HUDEP-2 (cell line): ENCODE results near the gene AADACL4.

Experiments used
- DNase-seq, 76 experiments: peaks; one replicate each; lab custom pipeline; 2025; ENCODE audit not compliant: unreplicated experiment in 76 of 76; lab: John Stamatoyannopoulos, UW

The AADACL4 gene

DNA sequence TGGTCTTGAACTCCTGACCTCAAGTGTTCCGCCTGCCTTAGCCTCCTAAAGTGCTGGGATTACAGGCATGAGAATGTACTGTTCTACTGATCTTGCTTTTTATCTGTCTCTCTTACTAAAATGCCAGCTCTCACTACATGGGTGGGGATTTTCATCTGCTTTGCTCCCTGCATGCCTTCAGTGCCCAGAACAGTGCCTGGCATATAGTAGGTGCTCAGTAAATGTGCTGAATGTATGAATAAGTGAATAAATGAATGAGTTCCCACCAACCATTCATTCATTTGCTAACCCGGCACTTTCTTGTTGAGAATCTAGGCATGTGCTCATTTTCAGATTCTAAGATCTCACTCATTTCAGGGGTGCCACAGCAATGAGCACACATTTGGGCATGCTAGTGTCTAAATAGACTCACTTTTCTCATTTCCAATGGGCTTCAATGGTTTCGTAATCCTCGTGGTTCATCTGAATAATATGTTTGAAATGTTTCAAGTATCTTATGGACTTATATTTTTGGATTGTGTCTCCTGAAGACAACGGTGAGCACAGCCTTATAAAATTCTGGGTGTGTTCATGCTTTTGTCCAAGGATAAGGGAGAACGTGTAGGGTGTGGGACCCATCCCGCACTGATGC lies 33.5 kb upstream of the AADACL4 start:
- no peak for DNase-seq

DNA sequence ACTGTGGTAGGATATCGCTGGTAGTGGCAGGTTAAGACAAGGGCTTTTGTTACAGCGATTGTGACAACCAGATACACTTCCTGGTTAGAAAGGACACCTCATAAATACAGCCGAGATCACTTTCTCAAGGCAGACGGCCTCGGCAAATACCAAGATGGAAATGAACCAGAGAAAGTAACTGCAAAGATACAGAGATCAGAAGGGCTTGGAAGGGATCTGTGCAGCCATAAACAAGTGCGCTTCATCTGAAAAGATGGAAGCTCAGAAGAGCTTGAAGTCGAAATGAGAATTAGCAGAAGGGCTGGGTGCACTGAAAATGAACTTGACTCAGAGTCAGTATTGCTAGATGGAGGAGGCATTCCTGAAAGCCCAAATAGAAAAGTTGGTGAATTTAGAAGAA lies 32.9 kb upstream of the AADACL4 start:
- no peak for DNase-seq

DNA sequence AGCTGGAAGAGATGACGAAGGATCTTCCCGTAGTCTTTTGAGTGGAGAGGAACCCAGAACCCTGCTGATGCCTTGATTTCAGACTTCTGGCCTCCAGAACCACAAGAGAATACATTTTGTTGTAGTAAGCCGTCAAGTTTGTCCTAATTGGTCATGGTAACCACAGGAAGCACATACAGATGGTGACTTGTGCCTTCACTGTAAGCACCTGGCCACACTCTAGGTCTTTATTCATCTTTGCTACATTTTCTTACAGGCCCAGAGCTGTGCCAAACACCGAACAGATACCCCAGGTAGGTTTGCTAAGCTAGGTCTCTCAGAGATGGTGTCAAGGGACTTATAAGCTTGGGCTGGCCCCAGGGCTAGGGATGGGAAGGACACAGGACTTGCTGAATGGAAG lies 30.7 kb upstream of the AADACL4 start:
- no peak for DNase-seq

DNA sequence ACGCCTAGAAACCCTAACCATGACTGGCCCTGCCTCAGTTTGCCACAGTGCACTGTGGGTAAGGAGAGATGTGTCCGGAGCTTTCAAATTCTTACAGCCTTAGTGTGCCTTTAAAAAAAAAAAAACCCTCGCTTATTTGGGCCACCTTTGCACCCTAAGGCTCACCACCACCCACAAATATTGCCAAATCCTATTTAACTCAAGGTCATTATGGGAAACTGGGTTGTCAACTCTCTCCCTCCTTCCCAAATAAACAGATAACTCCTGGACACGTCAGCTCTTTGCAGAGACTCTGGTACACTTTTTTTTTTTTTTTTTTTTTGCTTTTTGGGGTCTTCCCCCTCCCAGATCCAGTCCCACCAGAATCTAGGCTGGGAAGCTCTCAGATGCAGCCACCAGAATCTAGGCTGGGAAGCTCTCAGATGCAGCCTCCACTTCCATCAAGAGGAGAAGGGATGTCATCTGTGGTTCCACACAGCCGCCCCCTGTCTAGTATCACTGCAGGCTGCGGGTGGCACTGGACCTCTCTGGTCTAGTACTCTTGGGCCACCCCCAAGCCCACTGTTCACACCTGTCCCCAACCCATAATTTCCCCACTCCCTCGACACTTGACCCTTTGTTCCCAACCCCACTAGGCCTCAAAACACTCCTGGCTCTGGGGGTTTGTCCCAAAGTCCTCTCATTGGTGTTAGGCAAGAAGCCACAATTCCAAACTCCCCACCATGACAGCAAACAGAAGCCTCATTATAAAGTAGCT lies 29.3 kb upstream of the AADACL4 start:
- DNase-seq, result no peak

DNA sequence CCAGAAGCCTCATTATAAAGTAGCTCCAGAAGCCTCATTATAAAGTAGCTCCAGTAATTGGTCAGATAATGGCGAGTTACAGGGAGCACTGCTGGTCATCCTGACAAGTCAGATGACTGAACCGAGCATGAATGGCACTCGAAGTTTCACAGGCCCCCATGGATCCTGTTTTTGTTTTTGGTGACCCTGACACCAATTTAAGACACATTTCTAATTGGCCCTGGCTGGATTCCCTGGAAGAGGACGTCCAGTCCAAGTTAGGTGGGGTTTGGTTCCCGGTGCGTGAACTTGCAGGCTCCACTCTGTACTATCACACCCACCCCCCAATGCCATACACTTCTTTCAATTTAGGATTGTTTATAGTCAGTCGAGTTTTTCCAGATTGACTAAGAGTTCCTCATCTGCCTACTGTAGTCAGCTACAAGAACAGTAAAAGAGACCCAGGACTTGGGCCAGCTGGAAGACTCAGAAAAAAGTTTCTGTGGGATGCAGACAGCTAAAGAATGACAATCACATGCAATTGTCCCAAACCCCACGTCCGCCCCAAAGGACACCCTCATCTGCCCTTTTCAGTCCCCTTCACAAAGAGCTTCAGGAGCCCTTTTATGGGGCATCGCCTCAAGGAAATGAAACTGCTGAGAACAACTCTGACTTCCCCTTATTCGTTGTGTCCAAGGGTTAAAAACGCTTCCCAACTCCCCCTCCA lies 28.6 kb upstream of the AADACL4 start:
- DNase-seq, result no peak

DNA sequence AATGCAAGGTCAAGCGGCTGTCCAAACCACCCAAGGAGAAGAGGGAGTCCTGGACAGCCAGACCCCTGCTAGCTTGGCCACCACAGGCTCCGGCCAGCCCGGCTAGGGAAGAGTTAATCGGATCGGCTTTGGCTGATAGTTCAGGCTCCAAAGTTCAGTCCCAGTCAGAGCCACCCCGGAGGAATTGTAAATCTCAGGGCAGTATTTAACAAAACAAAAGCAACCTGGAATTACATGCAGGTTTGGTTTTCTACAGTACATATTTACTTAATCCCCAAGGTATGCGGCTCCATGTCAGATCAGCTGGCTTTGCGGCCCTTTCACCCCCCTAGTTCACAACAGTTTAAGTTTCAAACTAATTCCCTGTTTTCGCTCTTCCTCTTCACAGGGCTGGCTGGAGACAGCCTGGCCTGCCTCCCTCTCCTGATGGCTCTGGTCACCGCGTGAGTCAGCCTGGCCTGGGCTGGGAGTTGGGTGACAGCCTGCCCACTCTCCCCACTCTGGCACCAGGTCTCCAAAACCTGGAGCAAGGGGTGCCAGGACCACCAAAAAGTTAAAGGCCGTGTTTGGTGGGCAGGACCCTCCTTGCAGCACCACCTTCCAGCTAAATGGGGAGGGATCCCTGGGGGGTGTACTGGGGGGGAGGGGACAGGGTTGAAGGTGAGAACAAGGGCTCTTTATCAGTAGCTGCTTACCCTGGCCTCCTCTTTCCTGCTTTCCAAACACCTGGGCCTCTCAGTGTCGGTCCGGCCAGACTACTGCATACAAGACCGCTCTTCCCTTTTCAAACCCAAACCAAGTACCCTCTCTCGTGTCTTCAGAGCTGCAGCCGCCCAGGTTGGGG lies 27.8 kb upstream of the AADACL4 start:
- DNase-seq, result no peak

DNA sequence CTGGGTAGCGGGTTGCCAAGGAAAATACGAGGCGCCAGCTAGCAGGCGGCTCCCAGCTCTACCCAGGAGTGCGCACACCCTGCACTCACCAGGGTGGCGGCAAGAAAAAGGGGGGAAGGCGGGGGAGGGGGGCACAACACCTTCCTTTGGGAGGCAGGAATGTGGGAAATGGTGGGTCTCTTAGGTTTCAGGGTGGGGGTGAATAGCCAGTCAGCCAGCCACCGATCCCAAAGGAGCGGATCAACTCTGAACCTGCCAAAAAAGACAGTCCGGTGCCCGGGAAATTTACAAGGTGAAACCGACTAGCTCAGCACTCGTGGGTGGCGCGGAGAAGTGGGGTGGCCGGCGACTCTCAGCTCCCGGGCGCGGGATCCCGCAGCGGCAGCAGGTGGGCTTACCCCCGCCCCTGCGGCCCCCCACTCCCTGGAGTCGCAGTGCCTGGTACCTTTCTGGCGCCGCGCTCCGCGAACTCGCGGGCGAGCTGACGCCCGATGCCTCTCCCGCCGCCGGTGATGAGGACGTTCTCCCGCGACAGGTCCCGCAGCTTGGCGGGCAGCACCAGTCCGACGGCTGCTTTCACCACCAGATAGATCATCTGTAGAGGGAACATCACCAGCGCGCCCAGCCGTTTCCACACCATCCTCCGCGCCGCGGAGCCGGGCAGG lies 27.0 kb upstream of the AADACL4 start:
- DNase-seq, result no peak

DNA sequence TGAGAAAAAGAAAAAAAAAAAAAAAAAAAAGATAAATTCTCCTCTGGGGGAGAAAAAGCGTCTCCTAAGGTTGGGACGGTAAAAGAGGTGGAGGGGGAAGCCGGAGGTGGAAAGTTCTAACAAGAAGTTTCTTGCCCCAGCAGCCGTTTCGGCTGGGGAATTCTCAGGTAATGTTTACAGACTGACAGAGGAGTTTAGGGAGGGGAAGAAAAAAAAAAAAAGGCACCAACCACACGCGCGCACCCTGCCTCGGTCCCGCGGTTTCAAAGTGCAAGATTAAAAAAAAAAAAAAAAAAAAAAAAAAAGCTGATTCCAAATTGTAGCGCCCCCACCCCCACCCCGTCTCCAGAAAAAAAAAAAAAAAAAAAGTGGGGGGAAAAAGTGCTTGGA lies 26.4 kb upstream of the AADACL4 start:
- no peak for DNase-seq

DNA sequence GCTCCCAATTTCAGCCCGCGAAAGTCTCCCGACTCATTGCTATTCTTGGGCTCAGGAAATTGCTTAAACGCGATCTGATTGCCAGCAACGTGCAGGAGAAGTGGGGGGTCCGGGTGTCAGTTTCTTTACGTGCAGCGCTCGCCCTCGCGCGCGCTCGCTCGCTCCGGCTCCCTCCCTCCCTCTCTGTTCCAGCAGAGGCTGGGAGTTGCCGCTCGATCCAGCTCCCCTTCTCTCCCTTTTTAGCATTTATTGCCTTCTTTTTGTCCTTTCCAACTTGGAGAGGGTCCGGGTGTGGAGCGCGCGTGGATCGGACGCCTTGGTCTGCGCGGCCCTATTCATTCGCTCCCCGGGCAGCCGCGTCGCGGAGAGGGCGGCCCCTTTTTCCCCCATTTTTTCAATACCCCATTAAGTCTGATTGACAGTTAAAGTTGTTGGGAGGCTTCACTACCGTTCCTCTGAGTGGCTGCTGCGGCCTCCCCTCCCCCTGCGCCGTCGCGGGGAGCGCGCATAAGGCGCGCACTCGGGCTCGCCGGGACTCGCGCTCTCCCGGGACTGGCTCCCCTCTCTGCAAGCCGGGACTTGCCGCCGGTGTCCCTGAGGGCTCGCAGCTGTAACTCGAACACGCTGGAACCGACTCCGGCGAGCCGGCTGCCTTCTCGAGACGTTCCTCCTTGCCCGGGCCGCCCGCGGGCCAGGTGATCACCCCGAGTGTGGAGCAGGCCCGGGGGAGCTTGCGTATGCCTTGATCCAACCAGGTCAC lies 25.8 kb upstream of the AADACL4 start, which contains the start of gene DHRS3:
DHRS3 (minus strand) TSS at position 310 of the 760 bp plus-strand sequence. CDS start 862 bp downstream, outside the sequence.
- peak in 26 of 76 experiments; percentile 7 to 74 (median 28) for DNase-seq

DNA sequence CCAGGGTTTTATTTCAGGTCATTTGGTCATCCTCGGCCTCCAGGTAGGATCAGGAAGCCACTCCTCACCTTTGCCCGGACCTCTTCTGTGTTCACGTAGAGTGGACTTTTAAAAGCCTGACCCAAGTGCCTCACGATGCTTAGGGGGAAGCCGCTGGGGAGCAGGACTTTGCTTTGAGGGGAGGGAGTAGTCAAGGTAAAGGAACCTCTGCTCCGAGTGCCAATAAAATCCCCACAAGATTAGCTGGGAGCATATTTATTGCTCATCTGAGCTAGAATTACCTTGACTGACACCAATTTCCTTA lies 25.3 kb upstream of the AADACL4 start:
- DNase-seq, result no peak

DNA sequence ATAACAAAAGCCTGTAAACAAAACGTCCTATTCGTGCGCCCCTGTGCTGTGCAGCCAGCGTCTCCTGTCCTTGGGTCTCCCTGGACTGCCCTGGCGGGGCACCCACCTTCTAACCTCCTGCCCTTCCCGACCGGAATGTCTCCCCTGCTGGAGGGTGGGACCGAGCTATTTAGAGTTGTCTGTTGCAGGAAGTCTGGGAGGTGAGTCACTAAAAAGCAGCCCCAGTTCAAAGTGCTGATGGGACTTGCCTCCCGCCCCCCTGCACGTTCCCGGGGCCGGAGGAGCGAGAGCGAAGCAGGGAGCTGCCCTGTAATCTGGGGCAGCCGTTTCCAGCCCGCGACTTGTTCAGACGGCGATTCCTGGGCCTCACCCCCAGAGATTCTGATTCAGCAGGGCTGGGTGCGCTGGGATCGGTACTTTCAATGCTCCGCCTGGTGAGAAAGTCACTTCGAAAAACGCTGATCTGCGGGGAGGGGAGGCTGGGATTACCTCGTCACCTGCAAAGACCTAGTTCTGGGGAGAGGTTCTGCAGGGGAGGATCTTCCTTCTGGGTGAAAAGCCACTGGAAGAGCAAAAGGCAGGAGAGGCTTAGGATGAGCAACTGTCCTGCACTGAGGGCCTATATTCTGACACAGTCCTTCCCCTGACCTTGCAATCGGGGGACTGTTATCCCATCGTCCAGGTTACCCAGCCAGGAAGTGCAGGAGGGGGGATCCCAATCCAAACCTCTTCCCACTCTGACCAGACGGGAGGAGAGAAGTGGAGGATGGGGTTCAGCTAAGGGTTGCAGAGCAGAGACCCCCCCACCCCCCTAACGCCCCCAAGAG lies 24.7 kb upstream of the AADACL4 start:
- DNase-seq, result peak in 10 of 76 experiments; percentile 3 to 47 (median 14)

DNA sequence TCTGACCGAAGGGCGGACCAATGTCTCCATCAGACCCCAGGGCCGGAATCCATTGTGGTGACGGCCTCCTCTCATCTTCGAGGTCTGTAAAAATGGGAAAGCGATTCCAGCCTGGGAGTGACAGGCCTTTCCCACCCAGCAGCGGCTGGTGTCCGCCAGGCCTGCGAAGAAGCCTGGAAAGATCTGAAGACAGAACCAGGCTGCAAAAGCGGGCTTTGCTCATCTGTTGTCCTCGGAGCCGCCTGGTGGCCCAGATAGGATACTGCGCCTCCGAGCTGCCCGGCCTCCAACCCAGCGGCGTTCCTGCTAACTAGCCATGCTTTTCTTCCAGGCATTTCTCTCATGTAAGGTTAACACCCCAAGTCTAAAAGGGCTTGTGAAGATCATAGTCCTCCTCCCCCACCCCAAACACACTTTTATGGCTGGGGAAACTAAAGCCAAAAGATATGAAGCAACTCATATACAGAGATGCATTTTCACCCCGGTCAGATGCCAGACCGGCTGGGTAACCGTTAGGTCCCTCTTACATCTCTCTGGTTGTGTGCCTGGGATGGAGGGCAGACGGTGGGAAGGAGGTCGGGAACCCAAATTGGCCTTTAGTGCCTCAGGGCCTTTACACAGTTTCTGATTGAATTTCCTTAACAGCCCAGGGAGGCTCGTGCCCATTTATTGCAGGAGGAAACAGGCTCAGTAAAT lies 23.9 kb upstream of the AADACL4 start:
- peak in 61 of 76 experiments; percentile 9 to 77 (median 50) for DNase-seq

DNA sequence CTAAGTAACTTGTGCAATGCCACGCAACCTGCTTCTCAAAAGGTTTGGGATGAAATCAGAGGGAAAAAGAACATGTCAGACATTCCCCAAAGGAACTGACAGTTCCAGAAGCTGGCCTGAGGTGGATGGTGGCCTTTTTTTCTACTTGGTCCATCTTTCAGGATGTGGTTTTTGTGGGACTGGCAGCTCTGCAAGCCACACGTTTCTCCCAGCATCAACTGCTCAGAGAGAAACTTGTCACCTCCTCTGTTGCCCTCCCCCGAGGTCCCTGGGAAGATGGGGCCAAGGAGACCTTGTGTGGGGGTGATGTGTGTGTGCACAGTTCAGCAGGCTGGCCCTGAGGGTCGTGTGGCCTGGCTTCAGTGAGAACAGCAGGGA lies 23.4 kb upstream of the AADACL4 start:
- no peak for DNase-seq

DNA sequence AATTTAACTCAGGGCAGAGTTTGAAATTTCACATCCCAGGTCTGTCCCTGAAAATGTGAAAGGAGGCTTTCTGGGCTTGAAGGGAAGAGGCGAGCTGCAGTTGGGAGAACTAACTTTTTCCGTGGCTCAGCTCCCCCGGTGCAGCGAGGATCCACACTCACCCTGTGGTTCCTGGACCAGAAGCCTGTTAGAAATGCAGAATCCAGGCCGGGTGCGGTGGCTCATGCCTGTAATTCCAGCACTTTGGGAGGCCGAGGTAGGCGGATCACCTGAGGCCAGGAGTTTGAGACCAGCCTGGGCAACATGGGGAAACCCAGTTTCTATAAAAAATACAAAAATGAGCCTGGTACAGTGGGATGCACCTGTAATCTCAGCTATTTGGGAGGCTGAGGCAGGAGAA lies 23.0 kb upstream of the AADACL4 start:
- DNase-seq, result no peak

DNA sequence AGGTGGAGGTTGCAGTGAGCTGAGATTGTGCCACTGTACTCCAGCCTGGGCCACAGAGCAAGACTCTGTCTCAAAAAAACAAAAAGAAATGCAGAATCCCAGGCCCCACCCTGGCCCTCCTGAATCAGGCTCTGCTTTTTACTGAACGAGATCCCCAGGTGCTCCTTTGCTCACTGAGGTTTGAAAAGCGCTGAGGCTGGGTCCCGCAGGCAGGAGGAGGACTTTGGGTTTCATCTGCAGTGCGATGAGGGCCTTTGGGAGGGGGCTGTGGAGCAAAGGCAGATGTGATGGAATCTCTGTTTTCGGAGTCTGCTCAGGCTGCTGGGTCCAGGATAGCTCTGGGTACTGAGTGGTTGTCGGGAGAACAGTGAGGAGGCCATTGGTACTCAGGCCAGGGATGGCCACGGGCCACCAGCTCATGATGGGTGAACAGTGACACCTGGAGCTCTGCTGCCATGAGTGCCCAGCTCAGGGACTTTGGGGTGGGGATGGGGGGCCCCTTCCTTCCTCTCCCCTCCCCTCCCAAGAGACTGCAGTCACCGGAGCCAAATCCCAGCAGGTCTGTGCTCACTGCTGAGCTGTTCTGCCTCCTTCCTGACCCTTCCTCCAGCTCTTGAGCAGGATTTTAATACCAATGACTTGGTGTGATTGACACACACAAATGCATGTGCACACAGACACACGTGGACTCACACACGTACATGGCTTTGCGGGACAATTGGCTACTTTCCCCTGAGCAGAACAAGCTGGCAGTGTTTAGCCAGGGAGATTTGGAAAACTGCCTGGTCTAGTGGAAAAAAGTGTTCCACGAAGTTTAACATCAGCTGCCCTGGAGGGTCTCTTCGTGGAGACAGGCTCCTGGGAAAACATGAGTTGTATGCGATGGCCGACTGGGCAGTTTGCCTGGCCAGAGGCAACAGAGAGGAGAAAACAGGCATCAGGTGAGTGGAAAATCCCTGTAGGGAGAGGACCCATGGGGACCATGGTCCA lies 22.2 kb upstream of the AADACL4 start:
- DNase-seq, result no peak

DNA sequence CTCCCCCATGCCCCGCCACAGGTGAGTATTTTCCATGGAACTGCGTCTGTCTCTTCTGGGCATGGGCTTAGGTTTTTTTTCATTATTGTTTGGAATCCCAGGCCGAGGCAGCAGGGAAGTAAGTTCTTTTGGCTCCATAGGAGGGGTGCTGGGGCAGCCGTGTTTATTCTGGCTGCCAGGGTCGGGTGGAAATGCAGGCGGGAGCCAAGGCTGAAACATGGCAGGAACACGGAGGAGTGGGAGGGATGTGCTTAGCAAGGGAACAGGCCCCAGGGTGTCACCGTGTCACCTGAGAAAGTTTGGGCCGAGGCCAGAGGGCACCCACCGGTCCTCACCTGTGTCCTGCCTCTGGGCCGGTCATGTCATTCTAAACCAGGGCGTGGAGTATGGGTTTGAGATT lies 21.4 kb upstream of the AADACL4 start:
- DNase-seq, result no peak

DNA sequence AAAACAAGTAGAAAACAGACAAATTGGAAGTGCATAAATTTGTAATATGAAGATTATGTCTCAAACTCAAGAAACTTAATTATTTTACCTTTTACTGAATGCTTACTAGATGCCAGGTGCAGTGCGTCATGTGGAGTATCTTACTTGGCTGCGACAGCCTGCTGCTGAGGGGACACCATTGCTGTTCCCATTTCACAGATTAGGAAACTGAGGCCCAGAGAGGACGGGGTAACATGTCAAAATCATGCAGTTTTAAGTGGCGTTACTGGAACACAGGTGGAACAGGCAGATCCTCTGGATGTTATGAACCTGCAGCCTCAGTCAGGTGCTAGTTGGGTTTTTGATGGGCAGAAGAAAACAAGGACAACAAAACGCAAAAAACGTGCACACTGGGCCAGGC lies 18.6 kb upstream of the AADACL4 start:
- no peak for DNase-seq
